Measurements from ENCODE around the gene NIBAN1. TPM values are rescaled to one million over a fixed set of nuclear protein-coding genes. Genes with fewer than 3 reads are reported as not detected.
A peak's percentile ranks its signal among the peaks of the same experiment; 100 is the strongest.

The NIBAN1 gene
- total RNA-seq, 1 experiment from 2014 or later = 6.7 TPM

DNA sequence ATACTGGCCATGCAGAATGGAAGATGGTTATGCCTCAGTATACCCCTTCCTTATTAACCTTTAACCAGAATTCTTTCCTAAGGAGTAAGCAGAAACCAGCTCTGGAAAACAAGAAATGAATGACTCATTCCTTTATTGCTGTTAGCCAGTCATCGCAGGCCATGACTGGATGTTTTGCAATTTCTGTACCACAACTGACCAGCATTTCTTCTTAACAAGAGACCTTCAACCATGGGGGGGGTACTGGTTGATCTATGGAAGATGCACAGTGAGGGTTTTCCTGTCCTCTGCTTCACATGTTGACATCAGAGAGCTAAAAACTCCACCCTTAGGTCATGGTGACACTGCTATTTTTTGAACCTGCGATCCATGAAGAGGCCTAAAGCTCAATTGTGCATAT lies 43.0 kb upstream of the NIBAN1 start:
- DNase-seq (ENCODE audit: low read depth, low spot score) = peak; percentile 15
- intact Hi-C loops (cut with micrococcal nuclease; ENCODE audit: unreplicated experiment) = no loop called here
- peak; percentile 78 for ATAC-seq
- no peaks in the 10 kb centered on the region for H3K27me3 ChIP-seq (ENCODE audit: control insufficient read depth, insufficient read depth, low read length)
- no peak overlapping the region for H3K4me3 ChIP-seq (ENCODE audit: low read depth in 2 of 2, low read length in 2 of 2)
- H3K9me3 ChIP-seq (ENCODE audit: control insufficient read depth, insufficient read depth, low read depth, low read length) = no peaks in the 10 kb centered on the region
- ChIA-PET POLR2A (no interaction called here), CTCF (no interaction called here)
- no peak overlapping the region for H3K27ac ChIP-seq (ENCODE audit: low read length)
- TF ChIP-seq SIN3A (IDR thresholded peaks at IDR 0.05; ENCODE audit: borderline replicate concordance, insufficient read depth, low read depth, low read length) (no peak), TCF7L2 (IDR thresholded peaks at IDR 0.05; ENCODE audit: low read depth, low read length) (no peak), POLR2AphosphoS5 (IDR thresholded peaks at IDR 0.05; ENCODE audit: low read depth, low read length) (no peak)
- TF ChIP-seq, protein P1, sequence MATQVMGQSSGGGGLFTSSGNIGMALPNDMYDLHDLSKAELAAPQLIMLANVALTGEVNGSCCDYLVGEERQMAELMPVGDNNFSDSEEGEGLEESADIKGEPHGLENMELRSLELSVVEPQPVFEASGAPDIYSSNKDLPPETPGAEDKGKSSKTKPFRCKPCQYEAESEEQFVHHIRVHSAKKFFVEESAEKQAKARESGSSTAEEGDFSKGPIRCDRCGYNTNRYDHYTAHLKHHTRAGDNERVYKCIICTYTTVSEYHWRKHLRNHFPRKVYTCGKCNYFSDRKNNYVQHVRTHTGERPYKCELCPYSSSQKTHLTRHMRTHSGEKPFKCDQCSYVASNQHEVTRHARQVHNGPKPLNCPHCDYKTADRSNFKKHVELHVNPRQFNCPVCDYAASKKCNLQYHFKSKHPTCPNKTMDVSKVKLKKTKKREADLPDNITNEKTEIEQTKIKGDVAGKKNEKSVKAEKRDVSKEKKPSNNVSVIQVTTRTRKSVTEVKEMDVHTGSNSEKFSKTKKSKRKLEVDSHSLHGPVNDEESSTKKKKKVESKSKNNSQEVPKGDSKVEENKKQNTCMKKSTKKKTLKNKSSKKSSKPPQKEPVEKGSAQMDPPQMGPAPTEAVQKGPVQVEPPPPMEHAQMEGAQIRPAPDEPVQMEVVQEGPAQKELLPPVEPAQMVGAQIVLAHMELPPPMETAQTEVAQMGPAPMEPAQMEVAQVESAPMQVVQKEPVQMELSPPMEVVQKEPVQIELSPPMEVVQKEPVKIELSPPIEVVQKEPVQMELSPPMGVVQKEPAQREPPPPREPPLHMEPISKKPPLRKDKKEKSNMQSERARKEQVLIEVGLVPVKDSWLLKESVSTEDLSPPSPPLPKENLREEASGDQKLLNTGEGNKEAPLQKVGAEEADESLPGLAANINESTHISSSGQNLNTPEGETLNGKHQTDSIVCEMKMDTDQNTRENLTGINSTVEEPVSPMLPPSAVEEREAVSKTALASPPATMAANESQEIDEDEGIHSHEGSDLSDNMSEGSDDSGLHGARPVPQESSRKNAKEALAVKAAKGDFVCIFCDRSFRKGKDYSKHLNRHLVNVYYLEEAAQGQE (IDR thresholded peaks at IDR 0.05; ENCODE audit: insufficient read depth in 1 of 2, low read depth in 2 of 2, low read length in 1 of 2) = no peak
- TF ChIP-seq, protein P2, sequence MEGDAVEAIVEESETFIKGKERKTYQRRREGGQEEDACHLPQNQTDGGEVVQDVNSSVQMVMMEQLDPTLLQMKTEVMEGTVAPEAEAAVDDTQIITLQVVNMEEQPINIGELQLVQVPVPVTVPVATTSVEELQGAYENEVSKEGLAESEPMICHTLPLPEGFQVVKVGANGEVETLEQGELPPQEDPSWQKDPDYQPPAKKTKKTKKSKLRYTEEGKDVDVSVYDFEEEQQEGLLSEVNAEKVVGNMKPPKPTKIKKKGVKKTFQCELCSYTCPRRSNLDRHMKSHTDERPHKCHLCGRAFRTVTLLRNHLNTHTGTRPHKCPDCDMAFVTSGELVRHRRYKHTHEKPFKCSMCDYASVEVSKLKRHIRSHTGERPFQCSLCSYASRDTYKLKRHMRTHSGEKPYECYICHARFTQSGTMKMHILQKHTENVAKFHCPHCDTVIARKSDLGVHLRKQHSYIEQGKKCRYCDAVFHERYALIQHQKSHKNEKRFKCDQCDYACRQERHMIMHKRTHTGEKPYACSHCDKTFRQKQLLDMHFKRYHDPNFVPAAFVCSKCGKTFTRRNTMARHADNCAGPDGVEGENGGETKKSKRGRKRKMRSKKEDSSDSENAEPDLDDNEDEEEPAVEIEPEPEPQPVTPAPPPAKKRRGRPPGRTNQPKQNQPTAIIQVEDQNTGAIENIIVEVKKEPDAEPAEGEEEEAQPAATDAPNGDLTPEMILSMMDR (IDR thresholded peaks at IDR 0.05) = no peak
- BruUV-seq (replicated peaks) = no TSS peak
- H3K36me3 ChIP-seq (ENCODE audit: control insufficient read depth, insufficient read depth, low read length) = no peaks in the 10 kb centered on the region
- in situ Hi-C loops (cut with HindIII; ENCODE audit: low pct_unique_long_range_greater_than_20kb, low sequenced_read_pairs) = no loop called here
- H3K4me1 ChIP-seq (ENCODE audit: control insufficient read depth, insufficient read depth, low read length) = no peaks in the 10 kb centered on the region

DNA sequence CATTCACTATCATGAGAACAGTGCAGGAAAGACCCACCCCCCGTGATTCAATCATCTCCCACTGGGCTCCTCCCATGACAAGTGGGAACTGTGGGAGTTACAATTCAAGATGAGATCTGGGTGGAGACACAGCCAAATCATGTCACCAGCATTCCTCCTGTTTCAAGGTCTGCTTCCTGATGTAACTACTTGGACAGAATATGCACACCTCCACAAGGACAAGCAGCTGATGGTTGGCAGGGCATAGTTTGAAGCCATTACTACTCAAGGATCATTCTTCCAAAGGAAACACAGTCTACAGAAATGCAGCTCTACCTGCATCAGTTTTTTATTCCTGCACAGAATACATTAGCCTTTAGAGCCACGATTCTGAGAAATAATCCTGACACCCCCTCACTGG lies 42.6 kb upstream of the NIBAN1 start:
- H3K27me3 ChIP-seq (ENCODE audit: control insufficient read depth, insufficient read depth, low read length) = no peaks in the 10 kb centered on the region
- no peaks in the 10 kb centered on the region for H3K9me3 ChIP-seq (ENCODE audit: control insufficient read depth, insufficient read depth, low read depth, low read length)
- ATAC-seq (peak; percentile 34; the same call in 1 of the 2 replicates), DNase-seq (ENCODE audit: low read depth, low spot score) (no peak)
- TF ChIP-seq, protein P1 (IDR thresholded peaks at IDR 0.05; ENCODE audit: insufficient read depth in 1 of 2, low read depth in 2 of 2, low read length in 1 of 2) = no peak
- TF ChIP-seq, protein P2 (IDR thresholded peaks at IDR 0.05) = no peak
- TF ChIP-seq SIN3A (IDR thresholded peaks at IDR 0.05; ENCODE audit: borderline replicate concordance, insufficient read depth, low read depth, low read length) (no peak), POLR2AphosphoS5 (IDR thresholded peaks at IDR 0.05; ENCODE audit: low read depth, low read length) (no peak), TCF7L2 (IDR thresholded peaks at IDR 0.05; ENCODE audit: low read depth, low read length) (no peak)
- H3K36me3 ChIP-seq (ENCODE audit: control insufficient read depth, insufficient read depth, low read length) = no peaks in the 10 kb centered on the region
- no peak overlapping the region for H3K27ac ChIP-seq (ENCODE audit: low read length)
- POLR2A ChIA-PET = no interaction called here
- H3K4me1 ChIP-seq (ENCODE audit: control insufficient read depth, insufficient read depth, low read length) = no peaks in the 10 kb centered on the region
- no TSS peak for BruUV-seq (replicated peaks)
- no peak overlapping the region for H3K4me3 ChIP-seq (ENCODE audit: low read depth in 2 of 2, low read length in 2 of 2)
- intact Hi-C loops (cut with micrococcal nuclease; ENCODE audit: unreplicated experiment) (no loop called here), in situ Hi-C loops (cut with HindIII; ENCODE audit: low pct_unique_long_range_greater_than_20kb, low sequenced_read_pairs) (no loop called here)
- CTCF ChIA-PET = no interaction called here

Measured in Panc1 (cell line).